HL-60 (cell line): Measurements from ENCODE around the gene MAPT.

Source experiments
- DNase-seq, 2 experiments: peaks; one replicate each; pipeline ENCODE4 v3.0.0-alpha.2; 2010 to 2020; ENCODE audit warnings: low read depth in 1 of 2, low spot score in 1 of 2
- H3K27ac ChIP-seq: fragments of 250-450 bp; sonication (Bioruptor Pico); replicated peaks from 2 replicates; pipeline ENCODE4 v1.5.1; 2020; ENCODE audit warnings: mild to moderate bottlenecking, moderate library complexity
- H3K27me3 ChIP-seq: fragments of 250-450 bp; sonication (Bioruptor Pico); 2 replicates; pipeline ENCODE4 v1.5.1; 2021; ENCODE audit warnings: mild to moderate bottlenecking, moderate library complexity; ENCODE audit not compliant: insufficient read depth, poor library complexity, severe bottlenecking
- H3K4me3 ChIP-seq: replicated peaks from 2 replicates; pipeline ENCODE4 v1.5.1; 2011; ENCODE audit warnings: mild to moderate bottlenecking, control low read depth, low read length; ENCODE audit not compliant: insufficient read depth
- GABPA ChIP-seq: IDR thresholded peaks from 2 replicates; pipeline ENCODE4 v1.6.1; 2012; ENCODE audit warnings: low read depth
- POLR2AphosphoS5 ChIP-seq: IDR thresholded peaks from 2 replicates; pipeline ENCODE4 v1.6.1; 2012; ENCODE audit warnings: low read depth
- REST ChIP-seq: IDR thresholded peaks from 2 replicates; pipeline ENCODE4 v1.6.1; 2012; ENCODE audit warnings: low read depth; ENCODE audit not compliant: insufficient replicate concordance
- SPI1 ChIP-seq: IDR thresholded peaks from 2 replicates; pipeline ENCODE4 v1.6.1; 2012; ENCODE audit warnings: low read depth, mild to moderate bottlenecking, borderline replicate concordance
- TF ChIP-seq, protein P1 (sequence below): IDR thresholded peaks from one replicate; pipeline ENCODE4 v1.5.1; 2011; ENCODE audit warnings: low read length, control low read depth, inconsistent platforms; ENCODE audit not compliant: insufficient read depth

The MAPT gene

DNA sequence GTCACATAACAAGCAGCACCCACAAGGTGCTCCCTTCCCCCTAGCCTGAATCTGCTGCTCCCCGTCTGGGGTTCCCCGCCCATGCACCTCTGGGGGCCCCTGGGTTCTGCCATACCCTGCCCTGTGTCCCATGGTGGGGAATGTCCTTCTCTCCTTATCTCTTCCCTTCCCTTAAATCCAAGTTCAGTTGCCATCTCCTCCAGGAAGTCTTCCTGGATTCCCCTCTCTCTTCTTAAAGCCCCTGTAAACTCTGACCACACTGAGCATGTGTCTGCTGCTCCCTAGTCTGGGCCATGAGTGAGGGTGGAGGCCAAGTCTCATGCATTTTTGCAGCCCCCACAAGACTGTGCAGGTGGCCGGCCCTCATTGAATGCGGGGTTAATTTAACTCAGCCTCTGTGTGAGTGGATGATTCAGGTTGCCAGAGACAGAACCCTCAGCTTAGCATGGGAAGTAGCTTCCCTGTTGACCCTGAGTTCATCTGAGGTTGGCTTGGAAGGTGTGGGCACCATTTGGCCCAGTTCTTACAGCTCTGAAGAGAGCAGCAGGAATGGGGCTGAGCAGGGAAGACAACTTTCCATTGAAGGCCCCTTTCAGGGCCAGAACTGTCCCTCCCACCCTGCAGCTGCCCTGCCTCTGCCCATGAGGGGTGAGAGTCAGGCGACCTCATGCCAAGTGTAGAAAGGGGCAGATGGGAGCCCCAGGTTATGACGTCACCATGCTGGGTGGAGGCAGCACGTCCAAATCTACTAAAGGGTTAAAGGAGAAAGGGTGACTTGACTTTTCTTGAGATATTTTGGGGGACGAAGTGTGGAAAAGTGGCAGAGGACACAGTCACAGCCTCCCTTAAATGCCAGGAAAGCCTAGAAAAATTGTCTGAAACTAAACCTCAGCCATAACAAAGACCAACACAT is 104.9 kb downstream of the MAPT start, which contains the start of gene STH:
Gene STH, plus strand, starts transcription at position 264 of the 913 bp plus-strand sequence. Its CDS starts 30 bp downstream, at position 294.
- Histone ChIP-seq H3K4me3 (no peak within 1 kb of the TSS), H3K27ac (no peak within 1 kb of the TSS), H3K27me3 (no peaks in the 10 kb centered on the region)
- TF ChIP-seq, protein P1, sequence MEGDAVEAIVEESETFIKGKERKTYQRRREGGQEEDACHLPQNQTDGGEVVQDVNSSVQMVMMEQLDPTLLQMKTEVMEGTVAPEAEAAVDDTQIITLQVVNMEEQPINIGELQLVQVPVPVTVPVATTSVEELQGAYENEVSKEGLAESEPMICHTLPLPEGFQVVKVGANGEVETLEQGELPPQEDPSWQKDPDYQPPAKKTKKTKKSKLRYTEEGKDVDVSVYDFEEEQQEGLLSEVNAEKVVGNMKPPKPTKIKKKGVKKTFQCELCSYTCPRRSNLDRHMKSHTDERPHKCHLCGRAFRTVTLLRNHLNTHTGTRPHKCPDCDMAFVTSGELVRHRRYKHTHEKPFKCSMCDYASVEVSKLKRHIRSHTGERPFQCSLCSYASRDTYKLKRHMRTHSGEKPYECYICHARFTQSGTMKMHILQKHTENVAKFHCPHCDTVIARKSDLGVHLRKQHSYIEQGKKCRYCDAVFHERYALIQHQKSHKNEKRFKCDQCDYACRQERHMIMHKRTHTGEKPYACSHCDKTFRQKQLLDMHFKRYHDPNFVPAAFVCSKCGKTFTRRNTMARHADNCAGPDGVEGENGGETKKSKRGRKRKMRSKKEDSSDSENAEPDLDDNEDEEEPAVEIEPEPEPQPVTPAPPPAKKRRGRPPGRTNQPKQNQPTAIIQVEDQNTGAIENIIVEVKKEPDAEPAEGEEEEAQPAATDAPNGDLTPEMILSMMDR, result no peak
- DNase-seq, result no peak

DNA sequence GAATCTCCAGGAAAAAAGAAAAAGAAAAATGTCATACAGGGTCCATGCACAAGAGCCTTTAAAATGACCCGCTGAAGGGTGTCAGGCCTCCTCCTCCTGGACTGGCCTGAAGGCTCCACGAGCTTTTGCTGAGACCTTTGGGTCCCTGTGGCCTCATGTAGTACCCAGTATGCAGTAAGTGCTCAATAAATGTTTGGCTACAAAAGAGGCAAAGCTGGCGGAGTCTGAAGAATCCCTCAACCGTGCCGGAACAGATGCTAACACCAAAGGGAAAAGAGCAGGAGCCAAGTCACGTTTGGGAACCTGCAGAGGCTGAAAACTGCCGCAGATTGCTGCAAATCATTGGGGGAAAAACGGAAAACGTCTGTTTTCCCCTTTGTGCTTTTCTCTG is 105.5 kb downstream of the MAPT start:
- Histone ChIP-seq H3K4me3 (no peak overlapping the region), H3K27ac (no peak overlapping the region), H3K27me3 (no peaks in the 10 kb centered on the region)
- DNase-seq, result no peak
- TF ChIP-seq SPI1, result no peak
- no peak for TF ChIP-seq REST
- TF ChIP-seq GABPA, result no peak
- no peak for TF ChIP-seq POLR2AphosphoS5
- TF ChIP-seq, protein P1, result no peak

DNA sequence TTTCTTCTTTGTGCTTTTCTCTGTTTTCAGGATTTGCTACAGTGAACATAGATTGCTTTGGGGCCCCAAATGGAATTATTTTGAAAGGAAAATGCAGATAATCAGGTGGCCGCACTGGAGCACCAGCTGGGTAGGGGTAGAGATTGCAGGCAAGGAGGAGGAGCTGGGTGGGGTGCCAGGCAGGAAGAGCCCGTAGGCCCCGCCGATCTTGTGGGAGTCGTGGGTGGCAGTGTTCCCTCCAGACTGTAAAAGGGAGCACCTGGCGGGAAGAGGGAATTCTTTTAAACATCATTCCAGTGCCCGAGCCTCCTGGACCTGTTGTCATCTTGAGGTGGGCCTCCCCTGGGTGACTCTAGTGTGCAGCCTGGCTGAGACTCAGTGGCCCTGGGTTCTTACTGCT is 105.9 kb downstream of the MAPT start:
- Histone ChIP-seq H3K4me3 (no peak overlapping the region), H3K27me3 (no peaks in the 10 kb centered on the region), H3K27ac (no peak overlapping the region)
- TF ChIP-seq POLR2AphosphoS5, result no peak
- no peak for TF ChIP-seq GABPA
- no peak for TF ChIP-seq SPI1
- no peak for TF ChIP-seq REST
- TF ChIP-seq, protein P1, result no peak
- DNase-seq, result no peak

- TF ChIP-seq, protein P1, result no peak
- TF ChIP-seq SPI1 (no peak), REST (no peak), GABPA (no peak), POLR2AphosphoS5 (no peak)
Measured at GRCh38 chr17:46000757-46001156, 106.4 kb downstream of the MAPT start.

More at GRCh38 chr17:46000757-46001156, 106.4 kb downstream of the MAPT start:
- Histone ChIP-seq H3K27me3 (no peaks in the 10 kb centered on the region), H3K4me3 (no peak overlapping the region), H3K27ac (no peak overlapping the region)
- no peak for DNase-seq
